GM12875 (cell line): Measurements from ENCODE around the gene NIPBL.
"Not testable (repeated sequence)": the region's sequence is repeated elsewhere in the genome, so short reads cannot be mapped to it uniquely, and the experiment has no call there.

Experiments
- H3K4me3 ChIP-seq: one replicate; pipeline ENCODE4 v1.5.1; 2011; ENCODE audit warnings: low read depth, low read length, control low read depth
- TF ChIP-seq, protein P1 (sequence below): IDR thresholded peaks from 2 replicates; pipeline ENCODE4 v1.5.1; 2011; ENCODE audit warnings: low read depth, mild to moderate bottlenecking, control low read depth, inconsistent platforms, low read length, moderate library complexity, borderline replicate concordance; ENCODE audit not compliant: insufficient read depth

The NIPBL gene

DNA sequence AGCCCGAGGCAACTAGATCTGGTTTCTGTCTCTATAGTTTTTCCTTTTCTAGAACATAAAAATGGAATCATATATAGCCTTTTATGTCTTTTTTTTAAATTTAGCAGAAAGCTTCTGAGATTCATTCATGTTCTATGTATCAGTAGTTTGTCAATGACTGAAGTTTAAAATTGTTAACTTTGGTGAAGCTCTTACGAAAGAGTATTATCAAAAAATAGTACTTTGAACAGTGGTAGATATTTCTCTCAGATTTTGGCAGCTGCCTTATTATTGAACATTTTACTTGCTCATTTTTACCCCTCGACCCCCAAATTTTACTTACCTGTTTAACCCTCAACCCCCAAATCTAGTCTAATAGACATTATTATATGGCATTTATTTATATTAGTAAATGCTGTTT lies 10.2 kb downstream of the NIPBL start:
- TF ChIP-seq, protein P1, sequence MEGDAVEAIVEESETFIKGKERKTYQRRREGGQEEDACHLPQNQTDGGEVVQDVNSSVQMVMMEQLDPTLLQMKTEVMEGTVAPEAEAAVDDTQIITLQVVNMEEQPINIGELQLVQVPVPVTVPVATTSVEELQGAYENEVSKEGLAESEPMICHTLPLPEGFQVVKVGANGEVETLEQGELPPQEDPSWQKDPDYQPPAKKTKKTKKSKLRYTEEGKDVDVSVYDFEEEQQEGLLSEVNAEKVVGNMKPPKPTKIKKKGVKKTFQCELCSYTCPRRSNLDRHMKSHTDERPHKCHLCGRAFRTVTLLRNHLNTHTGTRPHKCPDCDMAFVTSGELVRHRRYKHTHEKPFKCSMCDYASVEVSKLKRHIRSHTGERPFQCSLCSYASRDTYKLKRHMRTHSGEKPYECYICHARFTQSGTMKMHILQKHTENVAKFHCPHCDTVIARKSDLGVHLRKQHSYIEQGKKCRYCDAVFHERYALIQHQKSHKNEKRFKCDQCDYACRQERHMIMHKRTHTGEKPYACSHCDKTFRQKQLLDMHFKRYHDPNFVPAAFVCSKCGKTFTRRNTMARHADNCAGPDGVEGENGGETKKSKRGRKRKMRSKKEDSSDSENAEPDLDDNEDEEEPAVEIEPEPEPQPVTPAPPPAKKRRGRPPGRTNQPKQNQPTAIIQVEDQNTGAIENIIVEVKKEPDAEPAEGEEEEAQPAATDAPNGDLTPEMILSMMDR: no peak
- no peak overlapping the region for H3K4me3 ChIP-seq

DNA sequence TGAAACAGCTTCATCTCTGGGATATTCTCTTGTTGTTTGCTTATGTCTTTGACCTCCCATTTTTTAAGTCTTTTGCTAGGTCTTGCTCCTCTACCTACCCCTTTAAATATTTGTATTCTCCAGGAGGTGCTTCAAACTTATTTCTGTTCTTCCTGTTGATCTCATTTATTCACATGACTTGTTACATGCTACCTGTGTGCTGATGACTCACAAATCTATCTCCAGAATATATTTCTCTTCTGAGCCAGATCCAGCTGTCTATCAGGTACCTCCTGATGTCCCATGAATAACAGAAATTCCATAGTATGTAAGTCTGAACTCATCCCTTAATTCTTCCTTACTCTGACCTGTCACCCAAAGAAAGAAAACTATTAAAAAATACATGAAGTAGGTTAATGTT lies 11.0 kb downstream of the NIPBL start:
- H3K4me3 ChIP-seq: no peak overlapping the region
- TF ChIP-seq, protein P1: no peak

DNA sequence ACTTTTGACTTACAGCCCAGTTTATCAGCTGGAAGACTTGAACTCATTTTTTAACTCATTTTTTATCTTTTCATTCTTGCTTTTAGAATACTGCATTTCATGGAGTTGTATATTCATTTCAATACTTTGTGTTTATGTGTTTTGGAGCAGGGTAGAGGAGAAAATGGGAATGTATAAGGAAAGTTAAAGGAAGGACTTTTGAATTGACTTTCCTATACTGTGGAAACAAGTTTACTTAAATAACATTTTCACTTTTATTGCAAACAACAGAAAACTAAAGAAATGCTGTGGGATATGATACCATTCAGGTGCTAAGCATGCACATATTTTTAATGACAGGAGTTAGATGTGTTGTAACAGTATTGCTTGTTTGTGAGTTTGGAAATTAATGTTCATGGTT lies 11.7 kb downstream of the NIPBL start:
- H3K4me3 ChIP-seq: no peak overlapping the region
- TF ChIP-seq, protein P1: no peak

- no peak overlapping the region for H3K4me3 ChIP-seq
- TF ChIP-seq, protein P1: no peak
These were observed 12.7 kb downstream of the NIPBL start for GRCh38 chr5:36889264-36889663.

GRCh38 chr5:36891266-36891665 lies 14.7 kb downstream of the NIPBL start:
- H3K4me3 ChIP-seq: no peak overlapping the region
- TF ChIP-seq, protein P1: no peak

DNA sequence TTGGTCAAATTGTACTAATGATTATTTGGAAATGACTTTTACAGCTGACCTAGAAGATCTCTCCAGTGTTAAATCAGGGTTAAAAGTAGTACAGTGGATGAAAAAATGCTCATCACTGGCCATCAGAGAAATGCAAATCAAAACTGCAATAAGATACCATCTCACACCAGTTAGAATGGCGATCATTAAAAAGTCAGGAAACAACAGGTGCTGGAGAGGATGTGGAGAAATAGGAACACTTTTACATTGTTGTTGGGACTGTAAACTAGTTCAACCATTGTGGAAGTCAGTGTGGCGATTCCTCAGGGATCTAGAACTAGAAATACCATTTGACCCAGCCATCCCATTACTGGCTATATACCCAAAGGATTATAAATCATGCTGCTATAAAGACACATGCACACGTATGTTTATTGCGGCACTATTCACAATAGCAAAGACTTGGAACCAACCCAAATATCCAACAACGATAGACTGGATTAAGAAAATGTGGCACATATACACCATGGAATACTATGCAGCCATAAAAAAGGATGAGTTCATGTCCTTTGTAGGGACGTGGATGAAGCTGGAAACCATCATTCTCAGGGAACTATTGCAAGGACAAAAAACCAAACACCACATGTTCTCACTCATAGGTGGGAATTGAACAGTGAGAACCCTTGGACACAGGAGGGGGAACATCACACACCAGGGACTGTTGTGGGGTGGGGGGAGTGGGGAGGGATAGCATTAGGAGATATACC lies 15.7 kb downstream of the NIPBL start:
- not testable (repeated sequence) for H3K4me3 ChIP-seq

GRCh38 chr5:36894954-36895353 lies 18.4 kb downstream of the NIPBL start:
- no peak overlapping the region for H3K4me3 ChIP-seq
- TF ChIP-seq, protein P1: no peak
